ENCODE measurements around the gene CRBN.

DNA sequence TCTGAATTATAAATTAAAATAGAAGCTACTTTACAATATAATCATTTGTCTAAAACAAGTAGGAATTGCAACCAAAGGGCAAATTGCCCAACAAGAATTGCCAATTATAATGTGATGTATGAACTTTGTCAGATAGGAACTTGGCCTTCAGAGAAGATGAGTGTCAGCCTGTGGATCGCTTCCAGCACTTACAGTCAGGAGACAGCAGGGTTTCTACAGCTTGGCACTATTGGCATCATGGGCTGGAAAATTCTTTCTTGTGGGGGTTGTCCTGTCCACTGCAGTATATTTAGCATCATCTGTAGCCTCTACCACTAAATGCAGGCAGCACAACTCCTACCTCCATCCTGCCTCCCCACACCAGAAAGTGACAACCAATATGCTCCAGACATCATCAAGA is 48.1 kb upstream of the CRBN start:
- TF ChIP-seq, protein P1, sequence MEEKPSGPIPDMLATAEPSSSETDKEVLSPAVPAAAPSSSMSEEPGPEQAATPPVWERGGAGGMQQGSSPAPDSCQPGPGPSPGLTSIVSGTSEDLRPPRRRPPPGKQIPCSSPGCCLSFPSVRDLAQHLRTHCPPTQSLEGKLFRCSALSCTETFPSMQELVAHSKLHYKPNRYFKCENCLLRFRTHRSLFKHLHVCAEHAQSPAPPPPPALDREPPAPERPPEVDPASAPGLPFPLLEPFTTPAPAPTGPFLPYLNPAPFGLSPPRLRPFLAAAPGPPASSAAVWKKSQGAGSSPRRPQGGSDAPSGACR (CRISPR knock-in tag; IDR thresholded peaks at IDR 0.05) = no peak
- TF ChIP-seq, protein P2, sequence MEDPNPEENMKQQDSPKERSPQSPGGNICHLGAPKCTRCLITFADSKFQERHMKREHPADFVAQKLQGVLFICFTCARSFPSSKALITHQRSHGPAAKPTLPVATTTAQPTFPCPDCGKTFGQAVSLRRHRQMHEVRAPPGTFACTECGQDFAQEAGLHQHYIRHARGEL (CRISPR knock-in tag; IDR thresholded peaks at IDR 0.05) = no peak
- TF ChIP-seq MXI1 (IDR thresholded peaks at IDR 0.05; ENCODE audit: borderline replicate concordance, low read depth, low read length) (no peak), NCOA2 (CRISPR knock-in tag; IDR thresholded peaks at IDR 0.05) (no peak), ZNF382 (CRISPR knock-in tag; IDR thresholded peaks at IDR 0.05; ENCODE audit: borderline replicate concordance) (no peak), SIN3A (IDR thresholded peaks at IDR 0.05; ENCODE audit: borderline replicate concordance, low read depth, low read length) (no peak)

Data from HepG2 (cell line).